ENCODE results near the gene VWA3A.
"Not testable (repeated sequence)": the region's sequence is repeated elsewhere in the genome, so short reads cannot be mapped to it uniquely, and the experiment has no call there.

The VWA3A gene, protein sequence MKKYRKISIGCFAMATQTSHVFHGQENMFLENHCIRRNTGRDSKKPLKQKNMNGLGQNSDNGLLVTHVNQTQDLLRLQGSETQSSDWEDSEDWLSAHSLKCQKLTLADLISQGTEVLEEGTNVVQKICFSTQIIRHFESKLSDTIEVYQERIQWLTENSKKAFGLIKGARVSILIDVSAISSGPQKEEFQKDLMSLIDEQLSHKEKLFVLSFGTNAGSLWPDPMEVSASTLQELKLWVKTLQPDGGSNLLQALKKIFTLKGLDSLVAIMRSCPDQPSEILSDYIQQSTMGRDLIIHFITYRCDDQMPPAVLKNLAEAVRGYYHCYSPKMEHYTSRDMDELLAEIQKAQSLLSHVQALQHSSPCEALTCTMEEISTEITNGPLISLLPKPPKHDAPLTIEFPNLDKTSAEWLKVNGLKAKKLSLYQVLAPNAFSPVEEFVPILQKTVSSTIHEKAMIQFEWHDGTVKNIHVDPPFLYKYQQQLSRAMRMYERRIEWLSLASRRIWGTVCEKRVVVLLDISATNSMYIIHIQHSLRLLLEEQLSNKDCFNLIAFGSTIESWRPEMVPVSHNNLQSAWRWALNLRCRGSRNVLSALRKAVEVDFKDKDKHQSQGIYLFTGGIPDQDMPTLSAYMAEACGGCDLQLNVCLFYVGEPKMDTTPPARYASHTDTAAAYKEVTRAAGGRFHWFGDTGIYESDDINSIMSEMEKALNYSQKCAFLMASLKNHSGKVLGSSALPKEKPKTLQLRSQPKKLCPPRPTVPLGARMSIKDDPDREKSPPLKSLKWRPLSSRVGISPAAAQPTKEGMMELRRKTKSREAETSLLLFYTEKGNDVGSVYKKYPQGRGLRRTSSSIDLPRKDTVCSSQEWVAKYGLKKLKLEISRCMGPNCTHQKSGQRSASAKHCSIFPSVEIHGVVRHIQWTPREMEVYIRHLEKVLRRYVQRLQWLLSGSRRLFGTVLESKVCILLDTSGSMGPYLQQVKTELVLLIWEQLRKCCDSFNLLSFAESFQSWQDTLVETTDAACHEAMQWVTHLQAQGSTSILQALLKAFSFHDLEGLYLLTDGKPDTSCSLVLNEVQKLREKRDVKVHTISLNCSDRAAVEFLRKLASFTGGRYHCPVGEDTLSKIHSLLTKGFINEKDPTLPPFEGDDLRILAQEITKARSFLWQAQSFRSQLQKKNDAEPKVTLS

DNA sequence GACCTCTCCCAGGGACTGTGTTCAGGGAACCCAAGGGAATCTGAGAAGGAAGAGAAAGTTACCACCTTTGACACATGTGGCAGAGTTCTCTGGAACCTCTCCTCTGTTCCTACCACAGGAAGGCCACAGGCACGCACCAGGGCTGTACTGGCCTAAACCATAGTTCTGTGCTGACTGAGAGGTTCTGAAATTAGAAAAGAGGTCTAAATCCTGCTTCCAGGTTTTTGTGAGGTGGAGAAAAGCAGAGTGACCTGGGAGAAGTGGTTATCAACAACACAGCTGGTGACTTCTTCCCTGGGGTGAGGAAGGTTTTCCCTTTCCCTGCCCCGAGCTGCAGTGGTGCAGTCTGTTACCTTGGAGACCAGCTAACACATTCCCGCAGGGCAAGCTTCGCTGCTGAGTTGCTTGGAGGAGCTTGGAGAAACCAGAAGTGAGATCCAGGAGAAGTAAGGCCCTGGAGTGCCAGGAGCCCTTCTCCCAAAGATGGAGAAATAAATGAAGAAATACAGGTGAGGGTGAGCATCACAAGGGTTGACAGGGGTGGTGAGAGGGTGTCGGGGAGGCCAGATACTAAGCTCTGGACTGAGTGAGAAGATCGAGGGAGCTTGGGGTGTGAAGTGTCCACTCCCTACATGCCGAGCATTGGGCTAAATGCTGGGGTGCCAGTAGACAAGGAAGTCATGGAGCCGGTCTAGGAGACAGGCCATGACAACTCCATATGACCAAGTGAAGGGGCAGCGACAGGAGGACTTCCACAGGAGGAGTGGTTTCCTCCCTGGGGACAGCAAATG, at the start of gene VWA3A:
TSS of gene VWA3A (plus strand) at position 399 of the 791 bp plus-strand sequence. CDS start at position 496, 97 bp downstream.
- no peak for DNase-seq

DNA sequence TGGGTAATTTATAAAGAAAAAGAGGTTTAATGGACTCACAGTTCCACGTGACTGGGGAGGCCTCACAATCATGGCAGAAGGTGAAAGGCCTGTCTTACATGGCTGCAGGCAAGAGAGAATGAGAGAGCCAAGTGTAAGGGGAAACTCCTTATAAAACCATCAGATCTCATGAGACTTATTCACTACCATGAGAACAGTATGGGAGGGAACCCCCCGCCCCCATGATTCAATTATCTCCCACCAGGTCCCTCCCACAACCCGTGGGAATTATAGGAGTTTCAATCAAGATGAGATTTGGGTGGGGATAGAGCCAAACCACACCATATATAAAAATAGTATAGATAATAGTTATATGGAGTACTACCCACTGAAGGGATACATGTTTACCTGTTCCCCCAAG, 48.5 kb upstream of the VWA3A start:
- DNase-seq, result not testable (repeated sequence)

DNA sequence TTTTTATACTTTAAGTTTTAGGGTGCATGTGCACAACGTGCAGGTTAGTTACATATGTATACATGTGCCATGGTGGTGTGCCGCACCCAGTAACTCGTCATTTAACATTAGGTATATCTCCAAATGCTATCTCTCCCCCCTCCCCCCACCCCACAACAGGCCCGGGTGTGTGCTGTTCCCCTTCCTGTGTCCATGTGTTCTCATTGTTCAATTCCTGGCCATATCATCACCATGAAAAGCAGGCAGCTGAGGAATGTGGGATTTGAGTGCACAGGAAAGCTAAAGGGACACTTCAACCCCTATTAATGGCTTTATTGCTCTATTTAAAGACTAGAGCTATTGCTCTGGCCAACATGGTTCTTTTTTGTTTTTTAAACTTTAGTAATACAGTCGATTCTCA, 46.5 kb upstream of the VWA3A start:
- DNase-seq, result not testable (repeated sequence)

DNA sequence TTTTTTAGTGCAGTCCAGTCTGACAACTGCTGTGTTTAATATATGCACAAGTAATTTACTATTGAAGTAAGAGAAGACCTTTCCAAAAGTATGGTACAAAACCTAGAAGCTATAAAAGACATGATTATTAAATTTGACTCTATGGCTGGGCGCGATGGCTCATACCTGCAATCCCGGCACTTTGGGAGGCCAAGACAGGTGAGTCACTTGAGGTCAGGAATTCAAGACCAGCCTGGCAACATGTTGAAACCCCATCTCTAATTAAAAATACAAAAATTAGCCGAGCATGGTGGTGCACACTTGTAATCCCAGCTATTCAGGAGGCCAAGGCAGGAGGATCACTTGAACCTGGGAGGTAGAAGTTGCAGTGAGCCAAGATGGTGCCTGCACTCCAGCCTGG, 41.4 kb upstream of the VWA3A start:
- DNase-seq, result no peak

DNA sequence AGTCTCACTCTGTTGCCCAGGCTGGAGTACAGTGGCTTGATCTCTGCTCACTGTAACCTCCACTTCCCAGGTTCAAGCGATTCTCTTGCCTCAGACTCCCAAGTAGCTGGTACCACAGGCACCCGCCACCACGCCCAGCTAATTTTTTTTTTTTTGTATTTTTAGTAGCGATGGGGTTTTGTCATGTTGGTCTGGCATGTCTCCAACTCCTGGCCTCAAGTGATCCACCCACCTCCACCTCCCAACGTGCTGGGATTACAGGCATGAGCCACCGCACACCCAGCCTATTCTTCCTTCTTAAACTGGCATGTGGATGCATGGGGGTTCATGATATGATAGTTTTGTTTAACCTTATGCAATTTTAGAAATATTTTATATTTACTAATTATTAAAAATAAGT, 39.4 kb upstream of the VWA3A start:
- DNase-seq, result no peak

DNA sequence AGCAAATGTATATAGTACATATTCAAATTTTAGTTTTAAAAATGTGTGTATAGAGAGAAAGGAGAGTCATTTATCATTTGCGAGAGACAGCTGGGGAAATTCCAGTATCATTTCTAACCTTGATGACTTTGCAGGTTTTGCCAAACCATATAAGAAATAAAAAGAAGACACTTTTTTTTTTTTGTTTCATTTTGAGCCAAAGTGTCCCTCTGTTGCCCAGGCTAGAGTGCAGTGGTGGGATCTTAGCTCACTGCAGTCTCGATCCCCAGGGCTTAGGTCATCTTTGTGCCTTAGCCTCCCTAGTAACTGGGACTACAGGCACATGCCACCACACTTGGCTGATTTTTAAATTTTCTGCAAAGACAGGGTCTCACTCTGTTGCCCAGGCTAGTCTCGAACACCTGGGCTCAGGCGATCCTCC, 38.4 kb upstream of the VWA3A start:
- no peak for DNase-seq

DNA sequence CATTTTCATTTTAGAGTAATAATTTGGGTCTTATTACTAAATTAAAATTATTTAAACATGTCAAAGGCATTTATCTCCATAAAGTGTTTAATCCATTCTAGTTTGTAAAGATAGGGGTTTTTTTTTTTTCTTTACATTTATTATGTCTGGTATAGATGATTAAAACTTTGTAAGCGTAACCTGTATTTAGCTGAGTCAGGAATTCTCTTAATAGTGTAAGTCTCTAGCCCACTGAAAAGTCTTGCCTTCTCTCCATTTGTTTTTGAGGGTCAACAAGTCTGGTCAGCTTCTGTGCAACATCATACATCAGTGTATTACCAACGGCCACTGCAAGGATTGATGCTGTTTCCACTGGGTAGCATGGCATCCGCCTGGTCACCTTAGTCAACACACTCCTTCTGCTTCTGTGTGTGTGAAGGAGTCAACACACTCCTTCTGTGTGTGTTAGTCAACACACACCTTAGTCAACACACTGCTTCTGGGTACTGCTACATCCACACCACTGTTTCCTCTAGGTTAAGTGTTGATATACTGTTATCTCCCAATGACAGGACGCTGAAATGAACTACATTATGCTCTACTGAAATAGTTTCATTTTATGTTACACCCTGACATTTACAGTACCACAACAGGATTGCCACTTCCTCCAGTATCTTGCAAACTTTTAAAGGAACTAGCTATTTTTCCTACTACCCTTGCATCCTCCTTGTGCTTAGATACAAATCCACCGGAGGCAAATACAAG, 37.3 kb upstream of the VWA3A start:
- no peak for DNase-seq

DNA sequence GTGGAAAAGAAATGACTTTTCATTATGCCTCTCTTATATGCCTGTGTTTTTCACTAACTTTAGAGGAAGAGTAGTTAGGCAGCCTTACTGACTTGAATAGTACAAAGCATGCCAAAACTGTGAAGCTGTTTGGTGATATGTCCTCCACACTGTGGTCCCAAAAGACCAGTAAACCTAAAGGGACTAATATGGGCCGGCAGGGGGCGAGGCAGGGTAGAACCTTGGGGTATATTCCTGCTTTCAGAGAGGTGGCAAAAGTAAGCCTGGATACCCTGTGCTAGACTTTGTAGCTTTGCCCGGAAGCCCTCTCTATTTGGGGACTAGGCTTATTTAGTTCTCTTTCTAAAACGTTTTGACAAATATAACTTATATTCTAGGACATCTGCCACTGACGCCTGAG, 36.5 kb upstream of the VWA3A start:
- no peak for DNase-seq

DNA sequence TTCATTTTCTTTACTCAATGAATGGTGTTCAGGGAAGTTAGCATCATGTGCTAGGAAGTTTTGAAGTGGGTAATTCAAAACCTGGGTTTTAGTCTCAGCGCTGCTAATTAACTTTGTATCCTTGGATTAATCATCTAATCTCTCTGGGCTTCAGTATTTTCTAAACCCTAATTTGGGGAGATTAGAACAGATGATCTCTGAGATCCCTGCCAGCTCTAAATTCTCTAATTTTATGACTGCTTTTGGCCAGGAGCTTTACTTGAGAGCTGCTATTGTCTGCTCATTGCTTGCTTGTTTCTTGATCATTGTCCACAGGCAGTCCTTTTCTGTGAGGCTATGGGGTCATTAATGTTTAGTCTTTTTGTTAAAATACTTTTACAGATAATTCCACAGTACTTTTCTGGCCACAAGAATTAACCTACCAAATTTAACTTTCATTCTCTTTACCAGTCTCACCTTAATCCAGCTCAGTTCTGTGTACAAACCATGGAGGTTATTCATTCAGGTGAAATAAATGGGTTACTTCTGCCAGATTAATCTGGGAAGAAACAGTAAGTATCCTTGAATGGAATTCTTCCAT, 28.4 kb upstream of the VWA3A start:
- no peak for DNase-seq

DNA sequence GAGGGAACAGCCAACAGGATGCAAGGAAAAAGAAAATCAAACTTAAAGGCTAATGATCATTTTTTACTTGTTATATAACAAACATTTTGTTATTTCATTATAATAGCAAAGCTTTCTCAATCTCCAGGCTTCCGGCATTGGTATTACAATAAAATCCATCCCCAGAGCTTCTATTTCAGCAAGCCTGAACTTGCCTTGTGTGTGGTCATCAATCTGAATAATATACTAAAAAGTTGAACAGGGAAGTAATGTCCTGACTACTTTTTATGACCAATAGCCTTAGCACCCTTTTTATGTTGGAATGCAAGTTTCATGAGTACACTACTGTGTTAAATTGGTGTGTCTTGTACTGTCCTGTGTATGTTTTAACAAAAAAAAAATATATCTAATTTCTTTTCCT, 27.1 kb upstream of the VWA3A start:
- DNase-seq, result no peak

DNA sequence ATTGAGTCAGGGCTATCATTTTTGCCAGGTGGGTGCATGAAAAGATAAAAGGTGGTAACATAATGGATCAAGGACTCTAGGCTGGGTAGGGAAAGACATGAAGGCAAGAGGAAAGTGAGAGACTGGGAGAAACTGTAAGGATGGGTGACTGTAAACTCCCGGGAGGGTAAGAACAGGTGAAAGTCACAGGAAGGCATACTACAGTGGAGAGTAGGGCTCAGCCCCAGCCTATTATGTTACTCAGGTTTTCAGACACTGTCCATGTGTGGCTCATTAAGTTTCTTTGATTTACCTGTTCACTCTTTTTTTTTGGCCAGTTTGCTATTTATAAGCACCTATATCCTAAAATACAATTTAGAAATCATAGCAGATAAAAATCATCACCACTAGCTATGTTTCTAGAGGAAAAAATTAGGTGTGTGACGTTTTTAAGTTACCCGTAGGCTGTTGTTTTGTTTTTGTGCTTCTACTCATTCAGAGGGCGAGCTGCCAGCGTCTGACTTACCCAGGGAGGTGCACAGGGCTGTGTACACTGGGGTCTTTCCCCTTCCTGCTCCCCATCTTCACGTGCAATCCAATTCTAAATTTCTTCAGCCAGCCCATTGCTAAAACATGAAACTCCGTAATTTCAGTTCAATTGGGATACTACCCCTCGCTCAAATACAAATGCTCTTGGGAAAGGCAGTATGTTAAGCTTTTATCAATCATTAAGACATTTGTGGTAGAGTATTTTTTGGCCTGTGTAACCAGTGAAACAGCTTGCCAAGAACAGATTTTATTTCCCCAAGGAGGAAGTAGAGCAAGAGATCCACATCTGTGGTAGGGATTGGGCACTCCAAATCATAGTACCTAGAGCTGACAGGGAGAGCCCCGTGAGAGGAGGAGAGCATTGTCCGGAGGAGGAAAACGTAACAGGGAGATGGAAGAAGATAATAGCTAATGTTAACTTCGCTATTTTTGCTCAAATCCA, 21.7 kb upstream of the VWA3A start:
- DNase-seq, result no peak

DNA sequence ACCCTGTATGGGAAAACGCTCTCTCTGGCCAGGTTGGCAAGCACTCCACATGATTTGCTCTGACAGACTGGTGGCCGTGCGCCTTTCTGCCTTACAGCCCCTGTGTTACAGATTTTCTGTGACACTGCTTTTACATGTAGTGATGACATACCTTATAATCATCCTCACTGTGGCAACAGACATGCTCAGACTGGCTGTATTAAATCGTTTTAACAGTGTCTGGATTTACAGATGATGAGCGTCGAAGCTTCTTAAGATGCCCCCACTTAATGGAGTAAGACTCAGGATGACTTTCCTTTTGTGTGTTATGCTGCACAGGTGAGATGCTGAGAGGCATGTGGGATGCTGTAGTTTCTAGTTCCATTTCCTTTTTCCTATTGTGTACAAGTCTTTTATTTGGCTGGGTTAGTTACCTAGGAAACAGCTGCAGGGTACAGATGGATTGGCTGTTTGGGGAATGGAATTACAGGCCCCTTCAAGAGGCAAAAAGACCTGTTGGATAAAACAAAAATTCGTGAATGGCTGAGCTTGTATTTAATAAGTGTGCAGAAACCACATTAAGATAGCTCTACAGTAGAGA, 20.9 kb upstream of the VWA3A start:
- DNase-seq, result no peak

DNA sequence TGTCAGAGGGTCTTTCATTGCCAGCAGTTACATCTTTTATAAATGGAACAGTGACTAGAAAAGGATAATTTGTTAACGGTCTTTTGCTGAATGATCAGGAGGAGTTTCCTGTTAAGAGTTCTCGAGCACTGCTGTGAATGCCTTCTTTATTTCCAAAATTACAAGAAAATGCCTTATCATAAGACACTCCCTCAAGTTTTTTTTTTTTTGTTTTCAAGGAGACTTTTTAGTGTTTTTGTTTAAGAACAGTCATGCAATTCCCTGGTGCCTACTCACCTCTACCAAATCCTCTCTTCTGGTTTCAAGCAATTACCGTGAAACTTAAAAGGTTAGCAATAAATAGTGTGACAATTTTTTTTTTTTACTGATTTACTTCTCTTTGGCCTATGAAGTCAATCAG, 19.0 kb upstream of the VWA3A start:
- no peak for DNase-seq

DNA sequence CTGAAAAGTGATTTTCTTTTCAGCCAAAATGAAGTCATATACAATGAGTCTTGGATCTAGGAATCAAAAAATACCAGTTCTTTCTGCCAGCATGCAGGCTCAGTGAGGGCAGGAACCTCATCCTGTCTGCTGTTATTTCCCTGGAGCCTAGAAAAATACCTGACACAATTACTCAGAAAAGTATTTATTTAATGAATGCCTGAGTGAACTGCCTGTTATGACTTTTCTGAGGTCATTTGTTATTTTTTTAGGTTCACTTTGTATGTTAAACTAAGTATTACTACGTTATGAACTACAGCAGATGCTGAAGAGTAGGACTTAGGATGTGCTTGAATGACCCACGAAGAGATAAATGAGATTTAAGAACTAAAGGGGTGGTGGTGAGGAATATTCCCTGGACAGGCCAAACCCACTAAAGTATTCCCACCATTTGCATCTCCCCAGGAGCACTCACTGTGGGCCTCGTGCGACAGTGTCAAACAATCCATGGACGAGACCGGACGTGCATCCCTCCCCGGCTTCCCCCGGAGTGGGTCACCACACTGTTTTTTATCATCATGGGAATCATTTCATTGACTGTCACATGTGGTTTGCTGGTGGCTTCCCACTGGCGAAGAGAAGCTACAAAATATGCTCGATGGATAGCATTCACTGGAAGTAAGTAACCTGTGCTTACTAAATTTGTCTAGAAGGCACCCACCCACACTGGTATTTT, 17.1 kb upstream of the VWA3A start:
- DNase-seq, result no peak

DNA sequence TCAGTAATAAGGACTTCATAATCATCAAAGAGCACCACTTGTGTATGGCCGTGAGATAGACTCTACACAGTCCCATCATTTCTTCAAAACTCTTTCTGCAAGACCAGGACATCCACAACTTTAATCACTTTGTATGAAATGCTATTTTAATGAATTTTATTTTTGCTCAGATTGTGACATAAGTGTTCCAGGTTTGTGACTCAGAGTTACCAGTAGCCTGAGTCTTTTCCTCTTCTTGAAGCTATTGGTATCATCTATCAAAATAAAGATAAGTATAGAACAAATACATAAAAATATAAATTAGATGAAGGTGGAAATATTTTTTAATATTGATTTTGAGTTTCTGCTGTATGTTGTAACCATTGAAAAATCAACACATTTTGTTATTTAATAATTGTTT, 16.6 kb upstream of the VWA3A start:
- no peak for DNase-seq

DNA sequence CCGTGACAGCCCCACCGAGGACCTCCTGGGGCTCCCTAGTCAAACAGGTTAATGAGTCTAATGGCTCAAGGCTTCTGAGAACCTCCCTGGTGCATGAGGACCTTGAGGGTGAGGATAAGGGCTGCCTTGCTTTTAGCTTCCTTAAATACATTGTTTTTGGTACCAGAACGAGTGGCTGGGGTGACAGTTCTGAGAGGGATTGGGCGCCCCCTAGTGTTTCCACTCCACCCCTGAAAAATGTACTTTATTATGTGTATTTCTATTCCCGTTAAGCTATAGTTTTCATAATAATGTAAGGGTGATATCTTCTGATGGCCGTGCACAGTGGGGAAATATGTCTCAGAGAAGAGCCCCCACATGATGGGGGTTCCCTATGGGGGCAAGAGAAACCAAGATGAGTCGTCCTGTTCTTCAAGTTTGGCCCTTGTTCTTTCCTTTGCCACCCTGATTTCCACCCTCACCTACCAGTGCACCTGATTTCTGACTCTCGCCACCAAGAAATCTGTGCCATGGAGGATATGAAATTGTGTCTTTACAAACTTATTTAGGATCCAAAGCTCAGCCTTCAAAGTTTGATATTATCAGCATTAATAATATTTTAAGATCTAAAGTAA, 14.5 kb upstream of the VWA3A start:
- peak; percentile 52 for DNase-seq

DNA sequence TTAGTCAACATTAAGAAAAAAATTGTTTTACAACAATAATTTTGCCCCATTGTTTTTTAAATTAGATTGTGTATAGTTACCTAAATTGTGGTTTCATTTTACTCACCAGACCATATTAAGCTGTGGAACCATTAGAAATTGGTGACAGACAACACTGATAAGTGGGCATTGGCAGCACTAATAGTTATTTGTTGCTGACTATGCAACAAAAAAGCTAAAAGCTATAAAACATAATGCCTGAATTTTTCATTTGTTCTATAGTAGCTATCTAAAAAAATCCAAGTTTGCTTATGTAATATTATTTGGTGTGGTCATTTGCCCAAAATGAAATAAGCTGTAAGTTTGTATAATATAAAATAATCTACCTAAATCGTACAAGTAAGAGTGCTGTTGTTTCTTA, 13.7 kb upstream of the VWA3A start:
- no peak for DNase-seq

DNA sequence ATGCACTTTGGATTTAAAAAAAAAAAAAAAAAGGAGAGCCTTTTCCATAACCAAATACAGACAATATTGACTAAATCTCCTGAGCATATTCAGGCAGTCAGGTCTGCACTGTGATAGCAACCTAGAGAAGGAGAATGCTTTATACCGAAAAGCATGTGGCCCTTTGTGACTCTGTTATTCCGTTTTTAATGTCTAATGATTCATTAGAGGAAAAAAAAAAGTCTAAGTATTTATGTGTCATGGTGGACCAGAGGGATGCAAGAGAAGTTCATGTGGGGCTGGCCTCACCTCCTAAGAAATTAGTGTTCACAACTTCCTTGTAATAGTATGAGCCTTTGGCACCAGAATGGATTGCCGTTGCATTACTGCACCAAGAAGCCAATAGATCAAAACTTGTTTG, 11.3 kb upstream of the VWA3A start:
- no peak for DNase-seq

DNA sequence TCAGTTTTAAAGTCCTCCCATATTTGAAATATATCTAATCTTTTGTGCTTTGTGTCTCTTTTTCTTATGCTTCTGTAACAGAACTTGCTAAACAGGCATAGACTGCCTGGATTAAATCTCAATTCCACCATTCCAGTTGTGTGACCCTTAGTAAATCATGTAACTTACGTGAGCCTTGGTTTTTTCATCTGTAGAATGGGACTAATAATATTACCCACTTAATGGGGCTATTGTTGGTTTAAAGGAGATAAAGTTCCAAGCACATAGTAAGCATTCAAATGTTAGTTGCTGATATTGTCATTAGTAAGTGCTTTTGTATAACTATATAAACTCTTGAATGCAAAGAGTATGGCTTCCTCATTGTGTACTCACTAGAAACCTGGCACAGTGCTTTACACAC, 5.9 kb upstream of the VWA3A start:
- DNase-seq, result no peak

All from KG1 (cell line).